WTC11 (cell line): ENCODE measurements around the gene GALNTL6. TPM values are rescaled to one million over a fixed set of nuclear protein-coding genes. Genes with fewer than 3 reads are reported as not detected.
"Not testable (repeated sequence)": the region's sequence is repeated elsewhere in the genome, so short reads cannot be mapped to it uniquely, and the experiment has no call there.

ENCODE experiments used
- ATAC-seq: fragments of 200-7000 bp; cut with Tn5 transposase; 2 replicates; pipeline ENCODE4 v1.10.0; 2021; ENCODE audit warnings: mild to moderate bottlenecking, moderate library complexity
- CTCF ChIA-PET: fragments of 300-600 bp; sonication (Branson Sonifier 250); formaldehyde crosslinking; loops from one replicate; lab custom pipeline; 2021; ENCODE audit warnings: antibody characterized with exemption; lab: Charles Lee
- POLR2A ChIA-PET: fragments of 350-600 bp; sonication (Branson Sonifier 250); formaldehyde crosslinking; loops from one replicate; lab custom pipeline; 2021; ENCODE audit warnings: antibody characterized with exemption; lab: Charles Lee
- DNase-seq: peaks from one replicate; pipeline ENCODE4 v3.0.0; 2021; ENCODE audit warnings: low spot score
- H3K27ac Mint-ChIP-seq: 2 replicates; pipeline ENCODE4 v1.8.0; 2021; ENCODE audit warnings: mixed read lengths
- H3K27me3 Mint-ChIP-seq: 2 replicates; pipeline ENCODE4 v1.8.0; 2021; ENCODE audit warnings: low read depth, mild to moderate bottlenecking, moderate library complexity, mixed read lengths
- H3K36me3 Mint-ChIP-seq: 2 replicates; pipeline ENCODE4 v1.8.0; 2021; ENCODE audit warnings: mixed read lengths
- H3K4me1 Mint-ChIP-seq: 2 replicates; pipeline ENCODE4 v1.8.0; 2022; ENCODE audit warnings: mixed read lengths
- H3K4me3 Mint-ChIP-seq: 2 replicates; pipeline ENCODE4 v1.8.0; 2021; ENCODE audit warnings: mild to moderate bottlenecking, moderate library complexity, mixed read lengths
- H3K9me3 Mint-ChIP-seq: 2 replicates; pipeline ENCODE4 v1.8.0; 2021; ENCODE audit warnings: mixed read lengths
- ATF3 ChIP-seq: sonication (generic); formaldehyde crosslinking; conservative IDR thresholded peaks from 2 replicates; pipeline ENCODE4 v1.8.1; 2022; ENCODE audit warnings: mild to moderate bottlenecking, missing genetic modification reagents
- EMX1 ChIP-seq: fragments of 250-450 bp; sonication (Bioruptor Pico); IDR thresholded peaks from 2 replicates; pipeline ENCODE4 v1.8.0; 2021; ENCODE audit warnings: mild to moderate bottlenecking
- ETV6 ChIP-seq: sonication (generic); formaldehyde crosslinking; IDR thresholded peaks from 2 replicates; pipeline ENCODE4 v1.8.1; 2022; ENCODE audit warnings: mild to moderate bottlenecking, missing genetic modification reagents
- GABPB1 ChIP-seq: sonication (generic); formaldehyde crosslinking; IDR thresholded peaks from 2 replicates; pipeline ENCODE4 v1.8.1; 2023; ENCODE audit warnings: mild to moderate bottlenecking, missing genetic modification reagents
- GTF2I ChIP-seq: fragments of 250-450 bp; sonication (Bioruptor Pico); conservative IDR thresholded peaks from 2 replicates; pipeline ENCODE4 v1.4.0; 2021; ENCODE audit warnings: mild to moderate bottlenecking
- HMGA2 ChIP-seq: fragments of 250-450 bp; sonication (Bioruptor Pico); IDR thresholded peaks from 2 replicates; pipeline ENCODE4 v1.4.0; 2021; ENCODE audit warnings: mild to moderate bottlenecking, moderate library complexity
- MLX ChIP-seq: sonication (generic); formaldehyde crosslinking; IDR thresholded peaks from 2 replicates; pipeline ENCODE4 v1.8.1; 2023; ENCODE audit warnings: mild to moderate bottlenecking, missing genetic modification reagents, moderate library complexity
- NFE2L1 ChIP-seq: sonication (generic); formaldehyde crosslinking; IDR thresholded peaks from 2 replicates; pipeline ENCODE4 v1.8.1; 2023; ENCODE audit warnings: missing genetic modification reagents
- RORB ChIP-seq: fragments of 250-450 bp; sonication (Bioruptor Pico); IDR thresholded peaks from 2 replicates; pipeline ENCODE4 v1.9.0; 2021; ENCODE audit warnings: mild to moderate bottlenecking
- TP53 ChIP-seq: sonication (generic); formaldehyde crosslinking; IDR thresholded peaks from 2 replicates; pipeline ENCODE4 v1.8.1; 2023; ENCODE audit warnings: mild to moderate bottlenecking, missing genetic modification reagents
- ZBTB21 ChIP-seq: sonication (generic); formaldehyde crosslinking; IDR thresholded peaks from 2 replicates; pipeline ENCODE4 v1.8.1; 2023; ENCODE audit warnings: mild to moderate bottlenecking, missing genetic modification reagents, borderline replicate concordance
- ZNF219 ChIP-seq: sonication (generic); formaldehyde crosslinking; IDR thresholded peaks from 2 replicates; pipeline ENCODE4 v1.8.0; 2023; ENCODE audit warnings: missing genetic modification reagents, mild to moderate bottlenecking, borderline replicate concordance
- ZNF396 ChIP-seq: fragments of 250-450 bp; sonication (Bioruptor Pico); IDR thresholded peaks from 2 replicates; pipeline ENCODE4 v1.8.0; 2021; ENCODE audit warnings: mild to moderate bottlenecking, moderate library complexity, borderline replicate concordance
- ZNF416 ChIP-seq: fragments of 250-450 bp; sonication (Bioruptor Pico); IDR thresholded peaks from 2 replicates; pipeline ENCODE4 v1.9.0; 2021; ENCODE audit warnings: mild to moderate bottlenecking, inconsistent platforms
- total RNA-seq: library from RNA; stranded (reverse); gene quantifications from 3 replicates; pipeline ENCODE4 v1.2.3, GENCODE V29; 2021
- TF ChIP-seq, protein P1 (sequence below): sonication (generic); formaldehyde crosslinking; IDR thresholded peaks from 2 replicates; pipeline ENCODE4 v1.8.1; 2022; ENCODE audit warnings: mild to moderate bottlenecking, moderate library complexity, missing genetic modification reagents
- TF ChIP-seq, protein P2 (sequence below): sonication (generic); formaldehyde crosslinking; IDR thresholded peaks from 2 replicates; pipeline ENCODE4 v1.8.0; 2023; ENCODE audit warnings: missing genetic modification reagents
- TF ChIP-seq, protein P3 (sequence below): sonication (generic); formaldehyde crosslinking; IDR thresholded peaks from 2 replicates; pipeline ENCODE4 v1.8.1; 2022; ENCODE audit warnings: low read depth, missing genetic modification reagents, borderline replicate concordance

Gene GALNTL6
- total RNA-seq, 1 experiment from 2014 or later: 0.24 TPM

DNA sequence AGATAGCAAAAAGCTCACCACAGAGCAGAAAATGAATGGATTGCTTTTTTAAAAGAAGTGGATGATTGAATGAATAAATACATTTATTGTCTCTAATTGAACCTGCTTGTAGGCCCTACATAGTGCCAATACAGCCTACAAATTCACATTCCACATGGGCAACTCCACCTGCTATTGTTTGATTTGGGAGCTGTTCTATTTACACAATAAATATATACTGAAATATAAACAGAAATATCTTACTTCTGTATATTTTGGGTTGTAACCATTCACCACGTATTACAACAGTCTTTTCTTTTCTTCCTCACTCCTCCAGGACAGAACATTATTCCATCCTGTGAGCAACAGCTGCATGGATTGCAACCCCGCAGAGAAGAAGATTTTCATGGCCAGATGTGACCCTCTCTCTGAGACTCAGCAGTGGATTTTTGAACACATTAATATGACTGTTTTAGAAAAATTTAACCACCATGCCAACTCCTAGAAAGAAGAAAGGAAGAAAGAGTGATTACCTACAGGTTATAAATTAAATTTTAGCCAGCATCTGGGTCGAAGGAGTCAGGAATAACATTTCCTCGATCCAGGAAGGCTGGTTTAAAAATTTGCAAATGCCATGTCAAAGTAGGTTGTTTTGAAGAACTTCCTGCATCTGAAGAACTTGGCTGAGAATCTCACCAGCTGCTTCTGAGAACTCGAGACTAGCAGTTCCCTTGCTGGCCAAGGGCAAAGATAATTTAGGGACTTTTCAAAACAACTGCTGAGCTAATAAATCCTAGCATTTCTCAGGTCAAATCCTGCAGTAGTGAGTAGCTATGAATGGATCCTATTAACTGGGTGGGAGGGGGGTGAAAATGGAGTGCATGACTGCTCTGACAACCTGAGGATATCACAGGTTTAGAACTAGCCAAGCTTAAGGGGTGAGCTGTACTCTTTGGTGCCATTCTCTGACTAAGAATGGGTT is 1226.7 kb downstream of the GALNTL6 start (continued):
- TF ChIP-seq, protein P1, sequence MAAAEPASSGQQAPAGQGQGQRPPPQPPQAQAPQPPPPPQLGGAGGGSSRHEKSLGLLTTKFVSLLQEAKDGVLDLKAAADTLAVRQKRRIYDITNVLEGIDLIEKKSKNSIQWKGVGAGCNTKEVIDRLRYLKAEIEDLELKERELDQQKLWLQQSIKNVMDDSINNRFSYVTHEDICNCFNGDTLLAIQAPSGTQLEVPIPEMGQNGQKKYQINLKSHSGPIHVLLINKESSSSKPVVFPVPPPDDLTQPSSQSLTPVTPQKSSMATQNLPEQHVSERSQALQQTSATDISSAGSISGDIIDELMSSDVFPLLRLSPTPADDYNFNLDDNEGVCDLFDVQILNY (CRISPR knock-in tag): no peak
- TF ChIP-seq ZNF416 (CRISPR knock-in tag) (no peak), ZNF219 (no peak), ZBTB21 (CRISPR knock-in tag) (no peak)

GRCh38 chr4:173041482-173041881 is 1228.3 kb downstream of the GALNTL6 start:
- H3K4me3 Mint-ChIP-seq: no peak overlapping the region
- no peak overlapping the region for H3K27ac Mint-ChIP-seq
- H3K27me3 Mint-ChIP-seq: no peaks in the 10 kb centered on the region
- ATAC-seq: no peak
- peaks cover 19% of the 10 kb centered on the region for H3K9me3 Mint-ChIP-seq
- no peak for TF ChIP-seq ETV6 (CRISPR knock-in tag)
- TF ChIP-seq, protein P2, sequence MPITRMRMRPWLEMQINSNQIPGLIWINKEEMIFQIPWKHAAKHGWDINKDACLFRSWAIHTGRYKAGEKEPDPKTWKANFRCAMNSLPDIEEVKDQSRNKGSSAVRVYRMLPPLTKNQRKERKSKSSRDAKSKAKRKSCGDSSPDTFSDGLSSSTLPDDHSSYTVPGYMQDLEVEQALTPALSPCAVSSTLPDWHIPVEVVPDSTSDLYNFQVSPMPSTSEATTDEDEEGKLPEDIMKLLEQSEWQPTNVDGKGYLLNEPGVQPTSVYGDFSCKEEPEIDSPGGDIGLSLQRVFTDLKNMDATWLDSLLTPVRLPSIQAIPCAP (CRISPR knock-in tag): no peak
- TF ChIP-seq RORB (CRISPR knock-in tag): no peak
- no peak for TF ChIP-seq GTF2I
- no peak for TF ChIP-seq NFE2L1 (CRISPR knock-in tag)
- no peak for TF ChIP-seq GABPB1 (CRISPR knock-in tag)
- TF ChIP-seq, protein P3, sequence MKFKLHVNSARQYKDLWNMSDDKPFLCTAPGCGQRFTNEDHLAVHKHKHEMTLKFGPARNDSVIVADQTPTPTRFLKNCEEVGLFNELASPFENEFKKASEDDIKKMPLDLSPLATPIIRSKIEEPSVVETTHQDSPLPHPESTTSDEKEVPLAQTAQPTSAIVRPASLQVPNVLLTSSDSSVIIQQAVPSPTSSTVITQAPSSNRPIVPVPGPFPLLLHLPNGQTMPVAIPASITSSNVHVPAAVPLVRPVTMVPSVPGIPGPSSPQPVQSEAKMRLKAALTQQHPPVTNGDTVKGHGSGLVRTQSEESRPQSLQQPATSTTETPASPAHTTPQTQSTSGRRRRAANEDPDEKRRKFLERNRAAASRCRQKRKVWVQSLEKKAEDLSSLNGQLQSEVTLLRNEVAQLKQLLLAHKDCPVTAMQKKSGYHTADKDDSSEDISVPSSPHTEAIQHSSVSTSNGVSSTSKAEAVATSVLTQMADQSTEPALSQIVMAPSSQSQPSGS (CRISPR knock-in tag): no peak
- TF ChIP-seq ZNF396 (CRISPR knock-in tag): no peak
- no peak for TF ChIP-seq TP53 (CRISPR knock-in tag)
- TF ChIP-seq MLX (CRISPR knock-in tag): no peak
- TF ChIP-seq EMX1 (CRISPR knock-in tag): no peak
- H3K4me1 Mint-ChIP-seq: peaks cover 58% of the 10 kb centered on the region
- ChIA-PET CTCF (interaction anchor here (1.0 to 2.4 kb wide), 2 partner anchors 11 to 28 kb away, joined by 4 to 6 read pairs; no protein-coding TSS in a partner anchor), POLR2A (no interaction called here)
- no peaks in the 10 kb centered on the region; the same call in none of the 2 replicates for H3K36me3 Mint-ChIP-seq
- DNase-seq: no peak

DNA sequence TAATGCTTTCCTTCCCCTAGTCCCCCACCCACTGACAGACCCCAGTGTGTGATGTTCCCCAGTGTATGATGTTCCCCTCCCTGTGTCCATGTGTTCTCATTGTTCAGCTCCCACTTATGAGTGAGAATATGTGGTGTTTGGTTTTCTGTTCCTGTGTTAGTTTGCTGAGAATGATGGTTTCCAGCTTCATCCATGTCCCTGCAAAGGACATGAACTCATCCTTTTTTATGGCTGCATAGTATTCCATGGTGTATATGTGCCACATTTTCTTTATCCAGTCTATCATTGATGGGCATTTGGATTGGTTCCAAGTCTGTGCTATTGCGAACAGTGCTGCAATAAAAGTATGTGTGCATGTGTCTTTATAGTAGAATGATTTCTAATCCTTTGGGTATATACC is 1228.9 kb downstream of the GALNTL6 start:
- ATAC-seq, H3K27me3 Mint-ChIP-seq, DNase-seq, H3K27ac Mint-ChIP-seq, H3K36me3 Mint-ChIP-seq, H3K4me3 Mint-ChIP-seq, POLR2A ChIA-PET: not testable (repeated sequence)
- CTCF ChIA-PET: interaction anchor here (2.4 kb wide), 1 partner anchor 28 kb away, joined by 6 read pairs; no protein-coding TSS in a partner anchor
- H3K4me1 Mint-ChIP-seq: peaks cover 52% of the 10 kb centered on the region
- peaks cover 19% of the 10 kb centered on the region for H3K9me3 Mint-ChIP-seq

DNA sequence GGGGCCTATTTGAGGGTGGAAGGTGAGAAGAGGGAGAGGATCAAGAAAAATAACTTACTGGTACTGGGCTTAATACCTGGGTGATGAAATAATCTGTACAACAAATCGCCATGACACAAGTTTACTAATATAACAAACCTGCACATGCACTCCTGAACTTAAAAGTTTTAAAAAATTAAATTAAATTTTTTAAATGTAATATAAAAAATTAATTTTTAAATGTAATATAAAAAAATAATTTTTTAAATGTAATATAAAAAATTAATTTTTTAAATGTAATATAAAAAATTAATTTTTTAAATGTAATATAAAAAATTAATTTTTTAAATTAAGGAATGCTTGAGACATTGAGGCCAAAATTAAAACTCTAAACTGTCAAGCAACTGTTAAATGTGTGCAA is 1231.1 kb downstream of the GALNTL6 start:
- H3K27ac Mint-ChIP-seq: no peak overlapping the region
- ChIA-PET CTCF (no interaction called here), POLR2A (no interaction called here)

More for the DNA sequence above, 1231.1 kb downstream of the GALNTL6 start:
- ATAC-seq (no peak), DNase-seq (no peak)
- H3K9me3 Mint-ChIP-seq: peaks cover 23% of the 10 kb centered on the region
- no peaks in the 10 kb centered on the region for H3K27me3 Mint-ChIP-seq
- peaks cover 43% of the 10 kb centered on the region for H3K4me1 Mint-ChIP-seq
- H3K4me3 Mint-ChIP-seq: no peak overlapping the region
- H3K36me3 Mint-ChIP-seq: peaks cover 2% of the 10 kb centered on the region
- TF ChIP-seq ATF3 (CRISPR knock-in tag) (no peak), HMGA2 (CRISPR knock-in tag) (peak; percentile 95; the same call in 1 of the 2 replicates)
